ENCODE results near the gene MANBA.
A peak's percentile ranks its signal among the peaks of the same experiment; 100 is the strongest.
"Not testable (repeated sequence)": the region's sequence is repeated elsewhere in the genome, so short reads cannot be mapped to it uniquely, and the experiment has no call there.

Gene MANBA

DNA sequence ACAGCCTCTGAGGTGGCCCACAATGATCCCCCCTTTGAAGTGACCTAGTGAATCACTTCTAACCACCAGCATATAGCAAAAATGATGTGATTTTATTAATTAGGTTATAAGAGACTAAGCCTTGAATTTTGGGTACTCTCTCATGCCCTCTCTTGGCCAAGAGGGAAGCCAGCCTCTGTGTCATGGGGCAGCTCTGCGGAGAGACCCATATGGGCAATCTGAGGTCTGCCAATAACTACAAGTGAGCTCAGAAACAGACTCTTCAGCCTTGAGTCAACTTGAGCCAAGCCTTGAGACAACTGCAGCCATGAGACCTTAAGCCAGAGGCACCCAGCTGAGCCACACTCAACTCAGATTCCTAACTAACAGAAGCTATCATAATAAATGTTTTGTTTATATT is 45.7 kb downstream of the MANBA start:
- CTCF ChIA-PET: interaction anchor here (0.7 to 1.7 kb wide), 2 partner anchors 12 to 42 kb away, joined by 5 to 7 read pairs; no protein-coding TSS in a partner anchor
- H3K27ac ChIP-seq (ENCODE audit: extremely low read depth, low read depth, low read length): no peak overlapping the region
- no peaks in the 10 kb centered on the region for H3K9me3 ChIP-seq (ENCODE audit: control insufficient read depth, insufficient read depth, low read depth, low read length)
- H3K4me3 ChIP-seq (ENCODE audit: low read depth, low read length): no peak overlapping the region
- TF ChIP-seq ZBTB8A (tag by site-specific recombination; IDR thresholded peaks at IDR 0.05): no peak
- TF ChIP-seq, protein P1, sequence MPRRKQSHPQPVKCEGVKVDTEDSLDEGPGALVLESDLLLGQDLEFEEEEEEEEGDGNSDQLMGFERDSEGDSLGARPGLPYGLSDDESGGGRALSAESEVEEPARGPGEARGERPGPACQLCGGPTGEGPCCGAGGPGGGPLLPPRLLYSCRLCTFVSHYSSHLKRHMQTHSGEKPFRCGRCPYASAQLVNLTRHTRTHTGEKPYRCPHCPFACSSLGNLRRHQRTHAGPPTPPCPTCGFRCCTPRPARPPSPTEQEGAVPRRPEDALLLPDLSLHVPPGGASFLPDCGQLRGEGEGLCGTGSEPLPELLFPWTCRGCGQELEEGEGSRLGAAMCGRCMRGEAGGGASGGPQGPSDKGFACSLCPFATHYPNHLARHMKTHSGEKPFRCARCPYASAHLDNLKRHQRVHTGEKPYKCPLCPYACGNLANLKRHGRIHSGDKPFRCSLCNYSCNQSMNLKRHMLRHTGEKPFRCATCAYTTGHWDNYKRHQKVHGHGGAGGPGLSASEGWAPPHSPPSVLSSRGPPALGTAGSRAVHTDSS (tag by site-specific recombination; IDR thresholded peaks at IDR 0.05): no peak
- POLR2A ChIA-PET: no interaction called here
- H3K36me3 ChIP-seq (ENCODE audit: control insufficient read depth in 2 of 2, insufficient read depth in 1 of 2, low read length in 2 of 2): no peaks in the 10 kb centered on the region
- no peaks in the 10 kb centered on the region for H3K4me1 ChIP-seq (ENCODE audit: control insufficient read depth, insufficient read depth, low read length)

DNA sequence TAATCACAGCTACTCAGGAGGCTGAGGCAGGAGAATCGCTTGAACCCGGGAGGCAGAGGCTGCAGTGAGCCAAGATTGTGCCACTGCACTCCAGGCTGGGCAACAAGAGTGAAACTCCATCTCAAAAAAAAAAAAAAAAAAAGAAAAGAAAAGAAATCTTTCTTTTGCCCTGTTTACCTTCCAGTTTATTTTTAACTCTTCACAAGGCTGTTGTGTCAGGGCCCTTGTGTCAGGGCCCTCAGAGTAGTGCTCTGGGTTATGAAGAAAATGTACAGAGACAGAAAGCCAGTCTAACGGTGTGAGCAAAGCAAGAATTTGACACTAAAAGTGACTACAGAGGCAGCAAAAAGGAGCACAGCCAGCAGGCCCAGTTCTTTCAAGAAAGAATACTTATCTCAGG is 47.0 kb downstream of the MANBA start:
- H3K9me3 ChIP-seq (ENCODE audit: control insufficient read depth, insufficient read depth, low read depth, low read length); H3K4me1 ChIP-seq (ENCODE audit: control insufficient read depth, insufficient read depth, low read length); H3K27ac ChIP-seq (ENCODE audit: extremely low read depth, low read depth, low read length); H3K36me3 ChIP-seq (ENCODE audit: control insufficient read depth in 2 of 2, insufficient read depth in 1 of 2, low read length in 2 of 2); H3K4me3 ChIP-seq (ENCODE audit: low read depth, low read length); POLR2A ChIA-PET: not testable (repeated sequence)
- CTCF ChIA-PET: interaction anchor here (1.0 kb wide), 1 partner anchor 93 kb away, joined by 3 read pairs; no protein-coding TSS in a partner anchor

DNA sequence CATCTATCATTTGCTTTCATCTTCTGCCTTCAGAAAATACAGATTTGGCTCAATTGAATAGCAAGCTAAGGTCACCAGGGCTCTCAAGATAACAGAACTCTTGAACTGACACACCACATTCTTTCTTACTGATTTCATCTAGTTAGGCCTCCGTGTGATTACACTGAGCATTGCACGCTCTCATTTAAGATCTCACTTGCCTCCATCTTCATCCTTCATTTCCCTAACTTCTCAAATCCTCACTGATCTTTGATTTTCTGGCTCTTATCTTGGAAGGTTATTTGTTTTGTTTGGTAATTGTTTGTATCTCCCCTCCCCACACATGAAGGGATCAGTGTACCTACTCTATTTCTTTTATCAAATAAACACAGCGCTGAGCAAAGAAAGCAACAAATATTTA is 47.7 kb downstream of the MANBA start:
- Histone ChIP-seq H3K4me1 (ENCODE audit: control insufficient read depth, insufficient read depth, low read length) (no peaks in the 10 kb centered on the region), H3K36me3 (ENCODE audit: control insufficient read depth in 2 of 2, insufficient read depth in 1 of 2, low read length in 2 of 2) (no peaks in the 10 kb centered on the region), H3K4me3 (ENCODE audit: low read depth, low read length) (no peak overlapping the region), H3K9me3 (ENCODE audit: control insufficient read depth, insufficient read depth, low read depth, low read length) (no peaks in the 10 kb centered on the region), H3K27ac (ENCODE audit: extremely low read depth, low read depth, low read length) (no peak overlapping the region)
- POLR2A ChIA-PET: interaction anchor here (0.6 kb wide), 1 partner anchor 92 kb away, joined by 3 read pairs; no protein-coding TSS in a partner anchor
- CTCF ChIA-PET: interaction anchor here (1.0 kb wide), 1 partner anchor 92 kb away, joined by 3 read pairs; no protein-coding TSS in a partner anchor
- TF ChIP-seq ZNF366 (tag by site-specific recombination; conservative IDR thresholded peaks at IDR 0.05): peak; percentile 39
- TF ChIP-seq, protein P2, sequence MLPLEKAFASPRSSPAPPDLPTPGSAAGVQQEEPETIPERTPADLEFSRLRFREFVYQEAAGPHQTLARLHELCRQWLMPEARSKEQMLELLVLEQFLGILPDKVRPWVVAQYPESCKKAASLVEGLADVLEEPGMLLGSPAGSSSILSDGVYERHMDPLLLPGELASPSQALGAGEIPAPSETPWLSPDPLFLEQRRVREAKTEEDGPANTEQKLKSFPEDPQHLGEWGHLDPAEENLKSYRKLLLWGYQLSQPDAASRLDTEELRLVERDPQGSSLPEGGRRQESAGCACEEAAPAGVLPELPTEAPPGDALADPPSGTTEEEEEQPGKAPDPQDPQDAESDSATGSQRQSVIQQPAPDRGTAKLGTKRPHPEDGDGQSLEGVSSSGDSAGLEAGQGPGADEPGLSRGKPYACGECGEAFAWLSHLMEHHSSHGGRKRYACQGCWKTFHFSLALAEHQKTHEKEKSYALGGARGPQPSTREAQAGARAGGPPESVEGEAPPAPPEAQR (tag by site-specific recombination; IDR thresholded peaks at IDR 0.05): no peak
- TF ChIP-seq, protein P3, sequence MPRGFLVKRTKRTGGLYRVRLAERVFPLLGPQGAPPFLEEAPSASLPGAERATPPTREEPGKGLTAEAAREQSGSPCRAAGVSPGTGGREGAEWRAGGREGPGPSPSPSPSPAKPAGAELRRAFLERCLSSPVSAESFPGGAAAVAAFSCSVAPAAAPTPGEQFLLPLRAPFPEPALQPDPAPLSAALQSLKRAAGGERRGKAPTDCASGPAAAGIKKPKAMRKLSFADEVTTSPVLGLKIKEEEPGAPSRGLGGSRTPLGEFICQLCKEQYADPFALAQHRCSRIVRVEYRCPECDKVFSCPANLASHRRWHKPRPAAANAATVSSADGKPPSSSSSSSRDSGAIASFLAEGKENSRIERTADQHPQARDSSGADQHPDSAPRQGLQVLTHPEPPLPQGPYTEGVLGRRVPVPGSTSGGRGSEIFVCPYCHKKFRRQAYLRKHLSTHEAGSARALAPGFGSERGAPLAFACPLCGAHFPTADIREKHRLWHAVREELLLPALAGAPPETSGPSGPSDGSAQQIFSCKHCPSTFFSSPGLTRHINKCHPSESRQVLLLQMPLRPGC (tag by site-specific recombination; IDR thresholded peaks at IDR 0.05): no peak
- no peak for TF ChIP-seq ZNF274 (IDR thresholded peaks at IDR 0.05; ENCODE audit: low read length)
- TF ChIP-seq ZNF274 (tag by site-specific recombination; IDR thresholded peaks at IDR 0.05; ENCODE audit: borderline replicate concordance): no peak
- no peak for TF ChIP-seq ZNF610 (tag by site-specific recombination; IDR thresholded peaks at IDR 0.05; ENCODE audit: borderline replicate concordance)
- no peak for TF ChIP-seq ZNF544 (tag by site-specific recombination; IDR thresholded peaks at IDR 0.05)
- TF ChIP-seq TCF7L2 (IDR thresholded peaks at IDR 0.05; ENCODE audit: borderline replicate concordance, low read depth, low read length): no peak
- TF ChIP-seq, protein P4, sequence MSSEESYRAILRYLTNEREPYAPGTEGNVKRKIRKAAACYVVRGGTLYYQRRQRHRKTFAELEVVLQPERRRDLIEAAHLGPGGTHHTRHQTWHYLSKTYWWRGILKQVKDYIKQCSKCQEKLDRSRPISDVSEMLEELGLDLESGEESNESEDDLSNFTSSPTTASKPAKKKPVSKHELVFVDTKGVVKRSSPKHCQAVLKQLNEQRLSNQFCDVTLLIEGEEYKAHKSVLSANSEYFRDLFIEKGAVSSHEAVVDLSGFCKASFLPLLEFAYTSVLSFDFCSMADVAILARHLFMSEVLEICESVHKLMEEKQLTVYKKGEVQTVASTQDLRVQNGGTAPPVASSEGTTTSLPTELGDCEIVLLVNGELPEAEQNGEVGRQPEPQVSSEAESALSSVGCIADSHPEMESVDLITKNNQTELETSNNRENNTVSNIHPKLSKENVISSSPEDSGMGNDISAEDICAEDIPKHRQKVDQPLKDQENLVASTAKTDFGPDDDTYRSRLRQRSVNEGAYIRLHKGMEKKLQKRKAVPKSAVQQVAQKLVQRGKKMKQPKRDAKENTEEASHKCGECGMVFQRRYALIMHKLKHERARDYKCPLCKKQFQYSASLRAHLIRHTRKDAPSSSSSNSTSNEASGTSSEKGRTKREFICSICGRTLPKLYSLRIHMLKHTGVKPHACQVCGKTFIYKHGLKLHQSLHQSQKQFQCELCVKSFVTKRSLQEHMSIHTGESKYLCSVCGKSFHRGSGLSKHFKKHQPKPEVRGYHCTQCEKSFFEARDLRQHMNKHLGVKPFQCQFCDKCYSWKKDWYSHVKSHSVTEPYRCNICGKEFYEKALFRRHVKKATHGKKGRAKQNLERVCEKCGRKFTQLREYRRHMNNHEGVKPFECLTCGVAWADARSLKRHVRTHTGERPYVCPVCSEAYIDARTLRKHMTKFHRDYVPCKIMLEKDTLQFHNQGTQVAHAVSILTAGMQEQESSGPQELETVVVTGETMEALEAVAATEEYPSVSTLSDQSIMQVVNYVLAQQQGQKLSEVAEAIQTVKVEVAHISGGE (tag by site-specific recombination; conservative IDR thresholded peaks at IDR 0.05; ENCODE audit: low read depth): no peak
- TF ChIP-seq ZNF184 (tag by site-specific recombination; IDR thresholded peaks at IDR 0.05): no peak
- no peak for TF ChIP-seq ZNF10 (tag by site-specific recombination; IDR thresholded peaks at IDR 0.05)
- TF ChIP-seq PRDM1 (tag by site-specific recombination; IDR thresholded peaks at IDR 0.05): peak; percentile 81
- TF ChIP-seq ZXDB (tag by site-specific recombination; IDR thresholded peaks at IDR 0.05): no peak
- no peak for TF ChIP-seq ZSCAN16 (tag by site-specific recombination; IDR thresholded peaks at IDR 0.05)
- TF ChIP-seq, protein P5, sequence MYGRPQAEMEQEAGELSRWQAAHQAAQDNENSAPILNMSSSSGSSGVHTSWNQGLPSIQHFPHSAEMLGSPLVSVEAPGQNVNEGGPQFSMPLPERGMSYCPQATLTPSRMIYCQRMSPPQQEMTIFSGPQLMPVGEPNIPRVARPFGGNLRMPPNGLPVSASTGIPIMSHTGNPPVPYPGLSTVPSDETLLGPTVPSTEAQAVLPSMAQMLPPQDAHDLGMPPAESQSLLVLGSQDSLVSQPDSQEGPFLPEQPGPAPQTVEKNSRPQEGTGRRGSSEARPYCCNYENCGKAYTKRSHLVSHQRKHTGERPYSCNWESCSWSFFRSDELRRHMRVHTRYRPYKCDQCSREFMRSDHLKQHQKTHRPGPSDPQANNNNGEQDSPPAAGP (tag by site-specific recombination; IDR thresholded peaks at IDR 0.05): no peak
- TF ChIP-seq ZSCAN30 (tag by site-specific recombination; IDR thresholded peaks at IDR 0.05): no peak
- no peak for TF ChIP-seq SP2 (tag by site-specific recombination; IDR thresholded peaks at IDR 0.05)
- TF ChIP-seq ZNF521 (tag by site-specific recombination; IDR thresholded peaks at IDR 0.05): no peak
- TF ChIP-seq TRIM28 (IDR thresholded peaks at IDR 0.05; ENCODE audit: borderline replicate concordance, low read length): 0 out of 2 replicates have a peak, but pooled peaks have one; percentile 32
- TF ChIP-seq ZNF785 (tag by site-specific recombination; IDR thresholded peaks at IDR 0.05): no peak
- no peak for TF ChIP-seq SP3 (tag by site-specific recombination; IDR thresholded peaks at IDR 0.05)
